ENCODE results near the gene HDAC7.

DNA sequence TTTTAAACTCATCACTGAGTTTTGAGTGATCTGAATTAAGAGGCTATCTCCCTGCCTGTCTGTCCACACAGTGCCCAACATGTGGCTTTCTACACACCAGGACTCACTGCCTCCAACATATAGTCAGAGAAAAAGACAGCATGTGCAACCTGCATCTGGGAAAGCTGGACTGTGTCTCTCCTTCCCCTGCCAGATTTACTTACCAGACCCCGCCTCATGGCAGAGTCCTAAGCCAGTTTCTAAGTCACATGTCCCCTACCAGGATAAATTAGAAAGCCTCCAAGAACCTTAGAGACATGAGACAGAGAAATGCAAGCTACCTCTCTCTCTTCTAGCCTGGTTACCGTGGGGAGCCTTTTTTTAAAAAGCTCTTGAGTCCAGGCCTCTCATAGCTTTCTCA, 2.7 kb upstream of the HDAC7 start:
- TF ChIP-seq BHLHE40 (IDR thresholded peaks at IDR 0.05; ENCODE audit: borderline replicate concordance), result no peak
- TF ChIP-seq NFRKB (IDR thresholded peaks at IDR 0.05), result no peak
- no peak for TF ChIP-seq ZNF384 (IDR thresholded peaks at IDR 0.05)
- no peak for TF ChIP-seq ARNT (IDR thresholded peaks at IDR 0.05)
- TF ChIP-seq HDGF (IDR thresholded peaks at IDR 0.05; ENCODE audit: borderline replicate concordance), result no peak
- no peak for TF ChIP-seq TARDBP (IDR thresholded peaks at IDR 0.05)
- no peak for TF ChIP-seq FOXA1 (IDR thresholded peaks at IDR 0.05)
- no peak for TF ChIP-seq SP1 (IDR thresholded peaks at IDR 0.05)
- TF ChIP-seq SUZ12 (IDR thresholded peaks at IDR 0.05), result no peak
- no peak for TF ChIP-seq PKNOX1 (IDR thresholded peaks at IDR 0.05)
- TF ChIP-seq ELF4 (IDR thresholded peaks at IDR 0.05), result no peak
- TF ChIP-seq FOXM1 (IDR thresholded peaks at IDR 0.05; ENCODE audit: borderline replicate concordance), result no peak
- no peak for TF ChIP-seq FOXK2 (IDR thresholded peaks at IDR 0.05)
